GM11168 (cell line): ENCODE data around the gene ZNF12.
"Not testable (repeated sequence)": the region's sequence is repeated elsewhere in the genome, so short reads cannot be mapped to it uniquely, and the experiment has no call there.

Experiments used
- in situ Hi-C: fragments of 300-500 bp; cut with MboI; formaldehyde crosslinking; loops from one replicate; pipeline ENCODE4 v1.12.0; 2022; ENCODE audit warnings: low sequenced_read_pairs; ENCODE audit not compliant: unreplicated experiment

Gene ZNF12

DNA sequence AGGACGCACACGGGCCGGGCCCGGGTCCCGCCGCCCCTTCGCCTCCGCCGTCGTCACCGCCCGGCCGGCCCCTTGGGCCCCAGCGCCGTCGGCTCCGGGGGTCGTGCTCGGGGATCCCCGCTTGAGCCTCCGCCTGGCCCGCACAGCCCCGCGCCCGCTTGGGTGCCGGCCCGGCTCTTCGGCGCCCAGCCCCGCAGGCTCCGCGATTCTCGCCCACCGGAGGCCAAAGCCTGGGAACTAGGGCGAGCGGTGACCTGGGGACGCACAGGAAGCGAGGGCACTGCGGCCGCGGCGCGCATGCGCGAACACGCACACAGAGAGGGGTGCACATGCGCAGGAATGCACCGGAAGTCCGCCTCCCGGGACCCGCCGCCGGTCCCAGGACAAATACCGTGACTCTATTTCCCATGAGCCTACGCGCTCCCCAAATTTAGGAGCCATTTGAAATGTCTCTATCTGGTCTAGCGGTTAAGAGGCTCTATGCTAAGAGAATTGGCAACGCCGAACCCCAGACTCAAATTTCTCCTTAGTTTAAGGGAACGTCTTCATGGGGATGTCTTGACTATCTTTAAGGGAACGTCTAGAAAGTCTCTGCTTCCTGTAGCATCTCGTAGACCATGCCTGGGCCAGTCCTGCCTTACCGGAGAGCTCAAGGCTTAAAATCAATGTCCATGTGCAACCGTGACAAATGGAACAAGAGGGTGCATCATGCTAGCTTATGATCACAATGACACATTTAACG lies at the start of gene ZNF12:
TSS of gene ZNF12 (minus strand) at position 282 of the 742 bp plus-strand sequence. CDS start 1,774 bp downstream, outside the sequence.
- in situ Hi-C loops = no loop called here

DNA sequence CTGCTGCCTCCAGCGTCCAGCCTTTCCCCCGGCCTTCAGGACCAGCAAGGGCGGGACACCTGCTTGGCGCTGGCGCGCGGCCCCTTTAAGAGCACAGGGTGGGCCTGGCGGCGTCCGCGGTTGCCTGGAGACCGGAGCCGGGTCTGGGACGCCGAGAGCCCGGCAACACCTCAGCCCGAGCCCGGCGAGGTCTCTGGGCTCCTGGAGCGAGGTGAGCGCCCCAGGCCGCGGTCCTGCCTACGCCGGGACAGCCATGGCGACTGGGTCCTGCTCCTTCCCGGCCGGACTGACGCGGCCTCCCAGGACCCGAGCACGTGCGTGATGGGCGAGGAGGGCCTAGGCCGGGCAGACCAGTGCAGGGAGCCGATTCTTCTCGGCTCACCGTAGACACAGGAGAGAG lies 47.2 kb upstream of the ZNF12 start, which contains the start of gene RSPH10B2:
TSS of gene RSPH10B2 (plus strand) at position 140 of the 400 bp plus-strand sequence. CDS start 3,575 bp downstream, outside the sequence.
- in situ Hi-C loops = not testable (repeated sequence)

DNA sequence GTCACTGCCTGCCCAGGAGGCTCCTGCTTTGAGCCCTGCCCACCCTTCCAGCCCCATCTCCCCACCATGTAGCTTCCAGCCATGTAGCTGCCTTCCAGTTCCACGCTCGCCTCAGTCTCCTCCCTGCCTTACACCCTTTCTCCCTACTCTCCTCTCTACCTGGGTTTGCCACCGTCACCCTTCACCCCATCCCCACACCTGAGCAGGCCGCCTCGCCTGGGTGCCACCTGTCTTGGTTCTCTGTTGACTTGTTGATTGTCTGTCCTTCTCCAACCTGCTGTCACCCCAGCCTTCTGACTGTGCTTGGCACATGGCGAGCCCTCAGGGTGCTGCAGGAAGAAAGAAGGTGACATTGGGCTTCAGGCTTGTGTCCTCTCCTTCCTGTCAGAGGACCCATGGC lies 43.4 kb upstream of the ZNF12 start:
- in situ Hi-C loops = not testable (repeated sequence)

DNA sequence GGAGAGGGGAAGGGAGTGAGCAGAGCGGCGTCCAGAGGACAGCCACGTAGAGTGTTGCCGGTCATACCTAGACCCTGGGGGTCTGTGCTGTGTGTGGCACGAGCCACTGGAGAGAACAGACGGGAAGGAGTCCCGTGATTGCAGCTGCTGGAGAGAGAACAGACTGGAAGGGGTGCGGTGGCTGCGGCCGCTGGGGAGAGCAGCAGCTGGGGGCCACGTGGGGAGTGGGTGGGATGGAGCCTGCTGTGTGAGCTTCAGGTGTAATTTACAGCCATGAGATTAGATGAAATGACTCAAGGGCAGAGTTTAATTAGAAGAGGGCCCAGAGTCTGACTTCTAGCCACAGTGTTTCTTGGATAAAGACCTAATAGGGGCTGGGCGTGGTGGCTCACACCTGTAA lies 42.6 kb upstream of the ZNF12 start:
- in situ Hi-C loops = not testable (repeated sequence)

DNA sequence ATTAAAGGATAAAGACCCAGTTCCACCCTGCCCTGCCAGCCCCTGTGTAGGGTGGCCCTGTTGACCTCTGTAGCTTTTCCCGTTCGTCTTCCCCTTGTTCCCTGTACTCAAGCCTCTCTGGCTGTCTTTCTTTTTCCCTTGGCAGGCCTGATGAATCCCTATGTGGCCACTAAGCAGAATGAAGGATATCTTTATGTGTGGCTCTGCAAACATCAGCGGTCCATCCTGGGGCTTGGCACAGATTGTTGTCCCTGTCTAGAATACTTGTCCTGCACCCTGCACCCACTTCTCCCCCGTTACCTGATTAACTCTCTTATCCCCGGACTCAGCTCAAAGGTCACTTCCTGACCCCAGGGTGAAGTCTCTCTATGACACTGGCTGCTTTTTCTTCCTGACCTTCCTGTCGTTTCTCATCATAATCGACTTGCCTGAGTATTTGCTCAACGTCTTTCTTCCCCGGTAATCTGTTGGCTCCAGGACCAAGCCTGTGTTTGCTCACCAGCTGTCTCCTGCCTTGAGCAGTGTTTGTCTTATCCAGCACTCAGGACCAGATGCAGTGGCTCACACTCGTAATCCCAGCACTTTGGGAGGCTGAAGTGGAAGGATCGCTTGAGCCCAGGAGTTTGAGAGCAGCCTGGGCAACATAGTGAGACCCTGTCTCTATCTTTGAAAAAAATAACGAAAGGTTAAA lies 37.8 kb upstream of the ZNF12 start:
- in situ Hi-C loops = loop anchor here (5.0 kb wide), 1 partner anchor 762 kb away; no protein-coding TSS in a partner anchor

DNA sequence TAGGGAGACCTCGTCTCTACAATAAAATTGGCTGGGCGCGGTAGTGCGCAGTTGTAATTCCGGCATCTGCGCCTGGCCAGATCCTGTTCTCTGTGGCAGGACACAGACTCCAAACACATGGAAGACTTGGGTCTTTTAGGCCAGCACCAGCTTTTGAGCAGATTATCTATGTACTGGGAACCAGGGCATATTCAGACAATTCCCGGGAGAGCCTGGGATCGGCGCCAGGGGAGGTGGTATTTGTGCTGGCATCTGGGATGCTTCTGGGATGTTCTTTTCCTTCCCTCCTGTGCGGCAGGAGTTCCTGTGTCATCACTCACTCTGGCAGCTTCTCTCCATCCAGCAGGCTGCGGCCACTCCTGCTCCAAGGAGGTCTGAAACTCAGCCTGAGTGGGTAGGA lies 31.7 kb upstream of the ZNF12 start:
- in situ Hi-C loops = loop anchor here (10.0 kb wide), 1 partner anchor 1694 kb away; the partner anchor contains the start of gene RBAK

GRCh38 chr7:6730343-6730633 lies 23.5 kb upstream of the ZNF12 start:
- in situ Hi-C loops = loop anchor here (10.0 kb wide), 1 partner anchor 1685 kb away; the partner anchor contains the start of gene RBAK

- in situ Hi-C loops = loop anchor here (10.0 kb wide), 1 partner anchor 1685 kb away; the partner anchor contains the start of gene RBAK
These were observed 23.0 kb upstream of the ZNF12 start for GRCh38 chr7:6729492-6730342.

DNA sequence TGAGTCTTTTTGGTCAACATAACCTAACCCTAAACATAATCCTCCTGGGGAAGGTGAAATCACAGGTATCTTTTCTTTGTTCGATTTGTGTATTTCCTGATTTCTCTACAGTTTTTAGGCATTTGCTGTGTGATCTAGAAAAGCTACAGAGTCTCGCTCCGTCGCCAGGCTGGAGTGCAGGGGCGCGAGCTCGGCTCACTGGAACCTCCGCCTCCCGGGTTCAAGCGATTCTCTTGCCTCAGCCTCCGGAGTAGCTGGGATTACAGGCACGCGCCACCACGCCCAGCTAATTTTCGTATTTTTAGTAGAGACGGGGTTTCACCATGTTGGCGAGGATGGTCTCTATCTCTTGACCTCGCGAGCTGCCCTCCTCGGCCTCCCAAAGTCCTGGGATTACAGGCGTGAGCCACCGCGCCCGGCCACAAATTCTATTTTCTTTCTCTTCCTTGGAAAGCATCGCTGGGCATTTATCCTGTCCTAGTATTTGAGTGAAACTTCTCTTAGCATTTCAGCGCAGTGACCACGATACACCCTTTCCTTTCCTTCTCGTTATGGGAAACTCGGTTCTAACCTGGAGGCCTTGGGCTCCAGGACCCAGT lies 22.2 kb upstream of the ZNF12 start:
- in situ Hi-C loops = not testable (repeated sequence)

GRCh38 chr7:6727663-6728062 lies 20.9 kb upstream of the ZNF12 start:
- in situ Hi-C loops = no loop called here

DNA sequence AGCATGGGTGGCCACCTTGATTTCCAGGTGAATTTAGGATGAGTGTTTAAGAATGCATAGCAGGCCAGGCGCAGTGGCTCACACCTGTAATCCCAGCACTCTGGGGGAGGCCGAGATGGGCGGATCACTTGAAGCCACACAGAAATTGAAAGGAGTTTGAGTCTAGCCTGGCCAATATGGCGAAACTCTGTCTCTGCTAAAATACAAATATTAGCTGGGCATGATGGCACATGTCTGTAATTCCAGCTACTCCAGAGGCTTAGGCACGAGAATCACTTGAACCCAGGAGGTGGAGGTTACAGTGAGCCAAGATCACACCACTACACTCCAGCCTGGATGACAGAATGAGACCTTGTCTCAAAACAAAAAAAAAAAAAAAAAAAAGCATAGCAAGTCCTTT lies 19.6 kb upstream of the ZNF12 start:
- in situ Hi-C loops = not testable (repeated sequence)

GRCh38 chr7:6725003-6725402 lies 18.3 kb upstream of the ZNF12 start:
- in situ Hi-C loops = no loop called here

DNA sequence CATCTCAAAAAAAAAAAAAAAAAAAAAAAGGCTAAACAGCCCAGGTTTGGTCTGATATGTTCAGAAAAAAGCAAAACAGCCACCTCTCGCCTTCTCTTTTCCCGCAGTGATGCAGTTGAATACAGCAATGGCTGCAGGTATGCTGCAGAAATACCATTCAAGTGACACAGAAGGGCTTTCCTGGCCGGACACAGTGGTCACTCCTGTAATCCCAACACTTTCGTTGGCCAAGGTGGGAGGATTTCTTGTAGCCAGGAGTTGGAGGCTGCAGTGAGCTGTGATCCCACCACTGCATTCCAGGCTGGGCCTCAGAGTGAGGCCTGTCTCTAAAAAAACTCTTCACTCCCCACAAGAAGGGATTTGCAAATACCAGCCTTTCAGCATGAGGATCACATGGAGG lies 17.6 kb upstream of the ZNF12 start:
- in situ Hi-C loops = not testable (repeated sequence)

GRCh38 chr7:6718124-6718523 lies 11.4 kb upstream of the ZNF12 start:
- in situ Hi-C loops = no loop called here

GRCh38 chr7:6715898-6716297 lies 9.2 kb upstream of the ZNF12 start:
- in situ Hi-C loops = not testable (repeated sequence)

DNA sequence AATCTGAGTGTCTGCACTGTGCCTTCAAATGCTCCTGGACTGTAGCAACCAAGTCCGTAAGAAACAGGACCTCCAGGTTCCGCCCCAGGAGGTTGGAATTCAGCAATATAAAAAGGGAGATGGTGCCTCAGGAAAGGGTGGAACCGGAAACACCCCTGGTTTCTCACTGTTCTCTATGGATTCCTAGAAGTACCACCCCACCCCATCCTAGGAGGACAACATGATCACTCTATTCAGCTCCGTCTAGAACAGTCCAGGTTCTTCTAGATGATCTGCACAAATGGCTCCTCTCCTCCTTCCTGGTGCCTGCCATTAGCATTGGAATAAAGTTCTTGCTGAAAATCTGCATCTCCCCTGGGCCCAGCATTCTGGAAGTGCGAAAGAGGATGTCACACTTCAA lies 7.6 kb upstream of the ZNF12 start:
- in situ Hi-C loops = no loop called here

DNA sequence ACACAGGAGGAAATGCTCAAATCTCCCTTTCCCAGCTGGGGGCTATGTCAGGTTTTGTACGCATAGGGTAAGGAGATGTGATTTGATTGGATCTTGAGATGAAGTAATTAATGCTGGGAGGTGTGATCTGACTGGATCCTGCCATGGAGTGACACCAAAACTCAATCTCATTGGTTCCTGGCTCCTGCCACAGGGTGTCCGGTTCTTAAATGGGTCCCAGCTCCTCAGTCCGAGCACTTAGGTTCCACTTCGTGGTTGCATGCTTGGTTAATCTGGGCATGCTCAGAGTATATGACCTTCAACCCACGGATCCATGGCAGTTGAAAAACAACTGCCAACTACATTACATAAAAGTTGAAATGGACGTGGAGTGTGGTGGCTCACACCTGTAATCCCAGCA lies 3.1 kb upstream of the ZNF12 start:
- in situ Hi-C loops = no loop called here

DNA sequence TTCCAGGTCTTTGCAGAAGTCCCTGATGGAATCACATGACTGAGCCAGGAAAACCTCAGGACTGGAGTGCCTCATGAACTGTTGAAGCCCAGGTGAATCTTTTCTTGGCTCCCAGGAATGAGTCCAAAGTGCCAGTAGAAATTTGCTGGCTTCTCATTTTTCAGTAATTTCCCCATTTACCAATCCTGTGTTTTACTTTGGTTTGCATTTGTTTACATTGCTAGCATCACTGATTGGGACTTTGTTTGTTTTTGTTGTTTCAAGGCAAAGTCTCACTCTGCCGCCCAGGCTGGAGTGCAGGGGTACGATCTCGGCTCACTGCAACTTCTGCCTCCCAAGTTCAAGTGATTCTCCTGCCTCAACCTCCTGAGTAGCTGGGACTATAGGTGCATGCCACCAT lies 1.6 kb upstream of the ZNF12 start:
- in situ Hi-C loops = no loop called here

- in situ Hi-C loops = no loop called here
These were observed 635 bp downstream of the ZNF12 start for GRCh38 chr7:6705959-6706665.

GRCh38 chr7:6701860-6702259 lies 4.9 kb downstream of the ZNF12 start:
- in situ Hi-C loops = no loop called here
